GM21619 (cell line): ENCODE results near the gene ODR4.
A peak's percentile ranks its signal among the peaks of the same experiment; 100 is the strongest.
"Not testable (repeated sequence)": the region's sequence is repeated elsewhere in the genome, so short reads cannot be mapped to it uniquely, and the experiment has no call there.

Experiments
- ATAC-seq: cut with Tn5 transposase; IDR thresholded peaks from one replicate; pipeline ENCODE4 v1.9.1; 2021; ENCODE audit not compliant: unreplicated experiment

Gene ODR4

DNA sequence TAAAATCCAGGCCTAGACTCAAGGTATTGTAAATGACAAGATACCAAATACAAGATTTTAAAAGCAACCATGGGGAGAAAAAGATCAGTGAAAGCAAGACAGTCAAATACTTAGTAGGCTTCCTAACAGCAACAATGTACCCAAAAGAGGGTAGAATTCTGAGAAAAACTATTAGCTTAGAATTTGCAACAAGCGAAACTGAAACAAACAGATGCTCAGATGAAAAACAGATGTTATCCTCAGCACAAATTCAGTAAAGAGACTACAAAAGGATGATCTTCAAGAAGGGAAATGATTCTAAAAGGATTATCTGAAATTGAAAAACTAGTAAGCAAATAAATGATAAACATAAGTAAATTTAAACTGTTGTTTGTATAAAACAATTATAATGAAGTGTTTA lies 45.3 kb downstream of the ODR4 start:
- peak; percentile 96 for ATAC-seq

DNA sequence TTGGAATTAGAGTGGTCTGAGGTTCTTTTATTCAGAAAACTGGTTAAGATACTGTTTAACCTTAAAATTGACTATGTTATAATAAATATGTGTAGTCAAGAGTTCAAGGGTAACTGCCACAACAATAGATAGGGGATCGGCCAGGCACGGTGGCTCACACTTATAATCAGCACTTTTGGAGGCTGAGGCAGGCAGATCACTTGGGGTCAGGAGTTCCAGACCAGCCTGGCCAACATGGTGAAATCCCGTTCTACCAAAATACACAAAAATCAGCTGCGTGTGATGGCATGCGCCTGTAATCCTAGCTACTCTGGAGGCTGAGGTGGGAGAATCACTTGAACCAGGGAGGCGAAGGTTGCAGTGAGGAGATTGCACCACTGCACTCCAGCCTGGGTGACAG lies 45.8 kb downstream of the ODR4 start:
- ATAC-seq, result no peak

DNA sequence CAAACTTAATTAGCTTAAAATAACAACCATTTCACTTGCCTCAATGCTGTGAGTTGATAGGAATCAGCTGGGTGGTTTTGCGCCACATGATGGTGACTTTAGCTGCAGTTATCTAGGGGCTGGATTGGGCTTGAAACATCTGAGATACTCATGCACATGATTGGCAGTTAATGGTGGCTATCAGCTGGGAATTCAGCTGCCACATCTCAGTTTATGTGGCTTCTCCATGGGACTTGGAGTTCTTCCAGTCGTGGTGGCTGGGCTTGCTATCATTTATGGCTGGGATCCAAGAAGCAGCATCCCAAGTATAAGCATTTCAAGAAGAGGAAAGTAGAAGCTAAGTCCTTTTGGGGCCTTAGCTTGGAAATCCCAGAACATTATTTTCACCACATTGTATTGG lies 48.9 kb downstream of the ODR4 start:
- no peak for ATAC-seq

DNA sequence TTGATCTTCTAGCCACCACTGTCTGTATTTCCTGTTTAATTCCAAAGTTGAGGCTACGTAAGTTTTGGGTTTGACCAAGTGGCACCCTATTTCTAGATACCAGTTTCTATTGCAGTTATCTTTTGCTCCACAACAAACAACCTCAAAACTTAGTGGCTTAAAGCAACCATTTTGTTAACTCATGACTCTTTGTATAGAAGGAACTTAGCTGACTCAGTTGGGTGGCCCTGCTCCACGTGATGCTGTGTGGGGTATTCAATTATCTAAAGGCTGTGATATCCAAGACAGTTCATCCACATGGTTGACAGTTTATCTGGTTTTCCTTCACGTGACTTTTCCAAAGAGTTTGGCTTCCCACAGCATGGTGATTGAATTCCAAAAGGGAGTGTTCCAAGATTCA lies 50.5 kb downstream of the ODR4 start:
- no peak for ATAC-seq

DNA sequence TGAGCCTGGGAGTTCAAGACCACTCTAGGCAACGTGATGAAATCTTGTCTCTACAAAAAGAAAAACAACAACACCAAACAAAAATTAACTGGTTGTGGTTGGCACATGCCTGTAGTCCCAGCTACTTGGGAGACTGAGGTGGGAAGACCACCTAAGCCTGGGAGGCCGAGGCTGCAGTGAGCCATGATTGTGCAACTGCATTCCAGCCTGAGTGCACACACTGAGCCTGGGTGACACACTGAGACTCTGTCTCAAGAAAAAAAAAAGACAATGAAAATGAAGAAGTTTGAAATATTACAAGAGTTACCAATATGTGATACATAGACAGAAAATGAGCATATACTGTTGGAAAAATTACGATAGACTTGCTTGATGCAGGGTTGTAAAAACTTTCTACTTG lies 53.4 kb downstream of the ODR4 start:
- no peak for ATAC-seq

DNA sequence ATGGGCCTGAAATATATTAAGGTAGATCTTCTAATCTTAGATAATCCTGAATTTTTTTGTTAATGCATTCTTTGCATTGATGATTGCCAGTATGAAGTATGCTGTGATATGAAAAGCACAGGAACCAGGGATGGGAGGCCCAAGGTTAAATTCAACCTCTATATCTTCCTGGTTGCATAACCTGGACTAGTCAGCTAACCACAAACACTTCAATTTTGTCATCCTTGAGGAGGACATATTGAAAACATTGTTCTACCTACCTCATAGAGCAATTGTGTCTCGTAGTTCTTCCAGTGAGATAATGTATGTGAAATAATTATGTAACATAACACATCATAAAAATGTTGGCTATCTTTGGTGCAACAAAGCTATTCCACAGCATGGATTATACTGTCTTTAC lies 59.7 kb downstream of the ODR4 start:
- no peak for ATAC-seq

DNA sequence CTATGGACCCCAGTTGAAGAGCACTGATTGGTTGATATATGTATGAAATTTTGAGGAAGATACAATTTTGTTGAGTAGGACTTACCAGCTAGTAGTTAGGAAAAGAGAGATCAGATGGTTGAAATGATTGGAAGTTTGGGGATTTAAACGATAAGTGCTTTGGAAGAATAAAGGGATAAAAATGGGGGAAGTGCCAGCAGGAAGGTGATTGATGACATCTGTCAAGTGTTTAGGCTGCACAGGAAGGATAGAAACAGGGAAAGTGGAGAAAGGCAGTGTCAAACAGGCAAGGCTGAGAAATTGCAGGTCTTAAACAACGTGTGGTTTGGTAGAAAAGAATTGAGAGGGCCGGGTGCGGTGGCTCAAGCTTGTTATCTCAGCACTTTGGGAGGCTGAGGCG lies 62.9 kb downstream of the ODR4 start:
- no peak for ATAC-seq

DNA sequence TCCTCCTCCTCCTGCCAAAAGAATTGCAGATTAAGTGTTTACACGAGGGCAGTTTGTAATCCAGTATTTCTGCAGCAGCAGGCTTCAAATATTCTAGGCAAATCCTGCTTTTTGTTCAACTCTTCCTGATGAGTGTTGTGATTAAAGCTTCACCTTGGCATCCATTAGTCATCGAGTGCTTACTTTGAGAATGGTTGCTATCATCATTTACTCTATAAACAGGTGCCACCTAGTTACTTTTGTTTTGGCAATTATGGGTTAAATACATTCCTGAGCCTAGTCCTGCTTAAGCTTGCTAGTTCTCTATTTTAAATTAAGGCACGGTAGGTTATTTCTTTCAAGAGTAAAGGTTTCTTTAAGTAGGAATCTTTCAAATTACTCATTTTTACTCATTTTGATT lies 64.9 kb downstream of the ODR4 start:
- ATAC-seq, result no peak

DNA sequence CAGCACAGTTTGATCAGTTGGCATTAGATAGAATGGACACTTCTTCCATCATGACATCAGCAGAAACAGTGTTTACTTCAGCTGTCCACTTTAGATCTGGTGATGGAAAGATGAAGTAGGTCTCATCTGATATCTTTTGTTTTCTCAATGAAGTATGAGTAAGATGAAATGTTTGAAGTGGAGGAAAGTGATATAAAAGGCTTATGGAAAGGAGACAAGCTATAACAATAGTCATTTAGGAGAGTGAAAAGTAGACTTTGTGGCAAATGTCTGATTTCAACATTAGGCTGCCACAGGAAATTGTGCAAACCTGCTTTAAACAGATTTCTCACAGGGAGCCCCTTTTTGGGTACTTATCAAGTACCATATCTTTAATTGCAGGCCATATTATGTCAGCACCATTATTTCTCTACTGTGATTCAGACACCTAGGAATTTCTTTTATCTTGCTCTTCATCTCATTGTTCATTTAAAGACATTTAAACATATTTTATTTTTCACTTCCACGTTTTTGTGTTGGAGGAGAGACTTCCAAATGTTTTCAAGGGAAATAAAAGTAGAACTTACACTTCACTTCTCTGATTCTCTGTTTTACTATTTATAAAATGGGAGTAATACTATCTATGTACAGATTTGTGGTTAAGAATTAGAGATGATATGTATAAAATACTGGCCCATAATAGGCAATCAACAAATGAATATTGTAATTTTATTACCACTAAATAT lies 67.2 kb downstream of the ODR4 start:
- no peak for ATAC-seq

DNA sequence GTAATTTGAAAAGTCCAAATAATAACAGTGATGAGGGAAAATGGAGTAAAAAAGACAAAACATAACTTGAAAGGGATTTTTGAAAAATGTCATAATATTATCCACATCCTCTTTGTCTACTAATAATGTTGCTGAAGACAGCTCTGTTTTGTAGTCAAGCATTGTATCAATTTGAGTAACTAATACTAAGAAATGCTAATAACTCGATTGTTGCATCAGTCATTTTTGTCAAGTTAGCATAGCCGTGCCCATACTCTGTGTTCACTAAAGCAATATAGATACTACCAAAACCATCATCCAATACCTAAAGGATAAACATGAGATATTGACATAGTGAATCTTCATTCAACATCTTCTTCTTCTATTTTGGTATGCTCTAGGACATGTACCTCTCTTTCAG lies 68.0 kb downstream of the ODR4 start:
- ATAC-seq, result peak; percentile 56

DNA sequence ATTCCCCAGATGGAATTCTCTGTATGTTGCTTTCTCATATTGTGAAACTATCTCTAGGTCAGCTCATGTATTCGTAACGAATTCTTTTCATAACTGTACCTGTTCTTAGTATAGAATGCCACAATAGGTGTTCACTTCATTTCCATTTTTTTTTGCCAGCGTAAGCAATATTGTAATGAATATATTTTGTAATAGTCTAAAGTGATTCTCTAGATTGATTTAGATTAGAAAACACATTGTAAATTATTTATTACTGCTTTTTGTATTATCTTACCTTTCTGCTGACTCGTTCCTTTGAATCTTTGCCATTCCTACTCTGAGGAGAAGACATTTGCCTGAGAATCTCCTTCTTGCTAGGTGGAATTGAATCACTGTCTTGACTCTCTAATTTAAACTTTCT lies 70.5 kb downstream of the ODR4 start:
- no peak for ATAC-seq

DNA sequence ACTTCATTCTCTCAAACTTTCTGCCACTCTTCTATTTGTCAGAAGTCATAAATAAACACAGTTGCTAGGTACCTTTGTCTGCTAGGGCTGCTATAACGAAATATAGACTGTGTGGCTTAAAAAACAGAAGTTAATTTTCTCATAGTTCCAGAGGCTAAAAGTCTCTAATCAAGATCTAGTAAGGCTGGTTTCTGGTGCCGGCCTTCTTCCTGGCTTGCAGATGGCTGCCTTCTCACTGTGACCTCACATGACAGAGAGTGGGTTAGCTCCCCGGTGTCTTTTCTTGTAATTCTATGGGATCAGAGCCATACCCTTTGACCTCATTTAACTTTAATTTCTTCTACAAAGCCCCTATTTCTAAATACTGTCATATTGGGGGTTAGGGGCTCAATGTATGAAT lies 79.3 kb downstream of the ODR4 start:
- ATAC-seq, result no peak

DNA sequence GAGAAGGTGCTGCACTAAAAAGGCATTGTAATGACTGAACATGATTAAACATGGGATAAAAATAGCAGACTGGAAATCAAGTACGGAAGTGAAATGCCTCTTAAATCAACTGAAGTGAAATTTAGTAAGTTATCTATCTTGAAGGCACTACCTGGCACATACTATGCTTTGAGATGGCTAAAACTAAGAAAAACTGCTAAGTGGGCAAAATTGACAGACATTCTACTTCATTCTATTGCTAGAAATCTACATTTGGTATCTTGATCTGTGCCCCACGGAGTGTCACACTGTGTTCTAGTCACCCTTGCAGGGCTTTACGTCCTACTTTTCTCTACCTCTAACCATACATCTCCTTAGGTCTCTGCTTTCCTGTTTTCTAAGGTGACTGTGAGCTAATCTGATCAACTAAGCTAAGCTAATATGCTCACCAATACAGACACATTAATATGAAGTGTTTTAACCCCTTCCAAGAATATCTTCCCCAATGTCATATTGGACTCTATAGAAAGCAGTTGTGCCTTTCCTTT lies 81.2 kb downstream of the ODR4 start:
- no peak for ATAC-seq

DNA sequence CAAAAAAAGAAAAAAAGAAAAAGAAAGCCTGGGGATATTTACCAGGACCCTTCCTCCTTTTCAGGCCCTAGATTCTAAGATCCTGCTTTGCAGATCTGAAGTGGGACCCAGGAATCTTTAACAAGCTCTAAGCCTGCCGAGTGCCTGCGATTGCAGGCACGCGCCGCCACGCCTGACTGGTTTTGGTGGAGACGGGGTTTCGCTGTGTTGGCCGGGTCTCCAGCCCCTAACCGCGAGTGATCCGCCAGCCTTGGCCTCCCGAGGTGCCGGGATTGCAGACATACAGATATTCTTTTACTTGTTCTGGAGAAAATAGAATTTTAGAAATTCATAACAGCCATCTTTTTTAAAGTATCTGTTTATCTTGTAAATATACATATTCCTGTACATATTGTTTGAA lies 83.5 kb downstream of the ODR4 start:
- not testable (repeated sequence) for ATAC-seq

DNA sequence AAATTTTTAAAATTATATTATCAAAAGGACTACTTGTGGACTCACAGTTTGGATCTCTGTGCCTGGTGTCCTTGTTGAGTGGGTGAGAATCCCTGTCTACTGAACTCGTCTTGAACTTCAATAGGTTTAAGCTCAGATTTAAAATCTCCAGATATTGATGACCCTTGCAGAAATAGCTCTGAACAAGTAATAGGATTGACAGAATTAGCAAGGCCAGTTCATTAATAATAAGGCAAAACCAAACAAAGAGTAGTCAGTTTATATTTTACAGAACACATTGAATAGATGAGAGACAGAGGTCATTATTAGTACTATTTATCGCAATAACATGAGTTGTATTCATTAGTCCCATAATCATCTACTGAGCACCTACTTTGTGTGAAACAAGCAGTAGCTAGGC lies 85.4 kb downstream of the ODR4 start, which contains the start of gene PDC:
Gene PDC (minus strand): TSS at position 101 of the 400 bp plus-strand sequence. CDS start 11,655 bp downstream, outside the sequence.
- no peak for ATAC-seq

DNA sequence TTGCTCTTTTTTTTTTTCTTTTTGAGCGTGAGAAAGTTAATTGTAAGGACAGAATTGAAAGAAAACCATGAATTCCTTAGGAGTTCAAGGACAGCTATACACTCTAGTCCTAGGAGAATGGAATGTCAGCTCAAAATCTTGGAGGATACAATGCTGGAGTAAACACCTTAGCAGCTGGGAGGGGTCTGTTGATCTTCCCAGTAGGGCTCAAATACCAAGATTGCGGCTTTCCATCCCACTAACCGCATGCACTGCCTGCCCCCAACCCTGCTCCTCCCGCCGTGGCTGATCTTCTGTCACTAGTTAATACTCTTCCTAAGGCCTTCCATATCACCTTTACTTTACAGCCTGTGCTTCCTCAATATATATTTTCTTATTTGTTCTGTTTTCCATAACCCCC lies 87.9 kb downstream of the ODR4 start:
- no peak for ATAC-seq

DNA sequence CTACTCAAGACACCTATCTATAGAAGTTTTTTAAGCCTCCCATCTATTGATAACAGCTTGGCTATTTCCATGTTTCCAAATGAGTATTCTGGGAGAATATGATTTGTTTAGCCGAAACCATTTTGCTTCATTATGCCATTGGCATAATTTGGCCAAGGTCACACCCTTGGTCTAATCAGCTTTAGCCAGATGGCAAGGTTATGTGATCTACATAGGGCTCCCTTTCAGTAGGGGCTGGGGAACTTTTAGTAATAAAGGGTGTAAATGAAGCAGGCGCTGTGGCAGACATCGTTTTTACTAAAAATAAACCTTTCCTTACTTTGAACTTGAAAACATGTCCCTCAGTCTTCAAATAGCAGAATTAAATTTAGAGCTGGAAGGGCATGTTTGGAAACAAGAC lies 88.3 kb downstream of the ODR4 start:
- ATAC-seq, result no peak

DNA sequence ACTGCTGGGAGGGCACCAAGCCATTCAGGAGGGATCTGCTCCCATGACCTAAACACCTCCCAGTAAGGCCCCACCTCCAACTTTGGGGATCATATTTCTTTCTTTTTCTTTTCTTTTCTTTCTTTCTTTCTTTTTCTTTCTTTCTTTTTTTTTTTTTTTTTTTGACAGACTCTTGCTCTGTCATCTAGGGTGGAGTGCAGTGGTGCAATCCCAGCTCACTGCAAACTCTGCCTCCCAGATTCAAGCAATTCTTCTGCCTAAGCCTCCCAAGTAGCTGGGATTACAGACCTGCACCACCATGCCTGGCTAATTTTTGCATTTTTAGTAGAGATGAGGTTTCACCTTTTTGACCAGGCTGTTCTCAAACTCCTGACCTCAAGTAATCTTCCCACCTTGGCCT lies 89.9 kb downstream of the ODR4 start:
- ATAC-seq, result not testable (repeated sequence)

DNA sequence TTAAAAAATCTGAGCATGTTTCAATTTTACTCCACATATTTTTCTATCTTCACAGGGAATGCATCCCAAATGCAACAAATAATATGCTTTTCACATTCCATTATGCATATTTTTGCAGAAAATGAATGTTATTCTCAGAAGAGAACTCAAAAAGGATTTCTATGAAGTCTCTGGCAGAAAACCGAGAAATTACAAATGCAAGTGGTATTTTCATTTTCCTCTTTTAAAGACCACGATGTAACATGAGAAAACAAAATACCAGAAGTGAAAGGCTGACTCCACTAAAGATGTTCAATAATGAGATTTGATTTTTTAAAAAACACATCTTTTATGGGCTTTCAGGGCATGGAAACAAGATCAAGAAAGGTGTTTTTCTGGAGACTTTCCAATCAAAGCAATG lies 90.3 kb downstream of the ODR4 start:
- ATAC-seq, result no peak
